Activated naive CD8-positive, alpha-beta T cell treated with anti-CD3 and anti-CD28 coated beads, Interleukin-2, amount 50 U/mL, for 24 hours (primary cell): ENCODE data around the gene MYBPHL.

Experiments used
- ATAC-seq: fragments of 150-1000 bp; cut with Tn5 transposase; one replicate; pipeline ENCODE4 v1.10.0; 2021
- DNase-seq: peaks from one replicate; pipeline ENCODE4 v3.0.0; 2021
- H3K27ac Mint-ChIP-seq: one replicate; pipeline ENCODE4 v1.8.0; 2021; ENCODE audit warnings: mild to moderate bottlenecking, mixed read lengths
- H3K27me3 Mint-ChIP-seq: one replicate; pipeline ENCODE4 v1.8.0; 2021; ENCODE audit warnings: mixed read lengths
- H3K36me3 Mint-ChIP-seq: one replicate; pipeline ENCODE4 v1.8.0; 2021; ENCODE audit warnings: low read depth, mixed read lengths
- H3K4me1 Mint-ChIP-seq: one replicate; pipeline ENCODE4 v1.8.0; 2021; ENCODE audit warnings: mixed read lengths
- H3K4me3 Mint-ChIP-seq: one replicate; pipeline ENCODE4 v1.8.0; 2021; ENCODE audit warnings: mild to moderate bottlenecking, moderate library complexity, mixed read lengths
- H3K9me3 Mint-ChIP-seq: one replicate; pipeline ENCODE4 v1.8.0; 2021; ENCODE audit warnings: mixed read lengths

Gene MYBPHL

GRCh38 chr1:109250454-109251276 lies 56.1 kb downstream of the MYBPHL start:
- H3K27me3 Mint-ChIP-seq: peaks cover 2% of the 10 kb centered on the region
- ATAC-seq: no peak
- no peaks in the 10 kb centered on the region for H3K36me3 Mint-ChIP-seq
- peak overlapping the region; percentile 55 for H3K4me3 Mint-ChIP-seq
- DNase-seq: no peak
- no peak overlapping the region for H3K27ac Mint-ChIP-seq
- no peaks in the 10 kb centered on the region for H3K9me3 Mint-ChIP-seq
- peaks cover 5% of the 10 kb centered on the region for H3K4me1 Mint-ChIP-seq

- Mint-ChIP-seq H3K36me3 (no peaks in the 10 kb centered on the region), H3K27ac (no peak overlapping the region), H3K4me3 (peak overlapping the region; percentile 55), H3K27me3 (peaks cover 2% of the 10 kb centered on the region), H3K4me1 (peaks cover 5% of the 10 kb centered on the region), H3K9me3 (no peaks in the 10 kb centered on the region)
- ATAC-seq: peak; percentile 20
- DNase-seq: no peak
Observed at GRCh38 chr1:109249654-109250401, 57.0 kb downstream of the MYBPHL start.

- Mint-ChIP-seq H3K9me3 (no peaks in the 10 kb centered on the region), H3K27me3 (peaks cover 2% of the 10 kb centered on the region), H3K4me1 (peaks cover 5% of the 10 kb centered on the region), H3K4me3 (peak within 1 kb of the TSS; percentile 66), H3K27ac (no peak within 1 kb of the TSS), H3K36me3 (no peaks in the 10 kb centered on the region)
- peak; percentile 58 for DNase-seq
- ATAC-seq: peak; percentile 72
Observed at GRCh38 chr1:109248797-109249629, 57.8 kb downstream of the MYBPHL start, which contains the start of gene CELSR2. Gene CELSR2 (plus strand): TSS chr1:109249539. CDS start chr1:109250080, 541 bp downstream.

- ATAC-seq (no peak), DNase-seq (no peak)
- Mint-ChIP-seq H3K4me1 (peaks cover 5% of the 10 kb centered on the region), H3K36me3 (no peaks in the 10 kb centered on the region), H3K9me3 (no peaks in the 10 kb centered on the region), H3K4me3 (no peak overlapping the region), H3K27me3 (peaks cover 2% of the 10 kb centered on the region), H3K27ac (no peak overlapping the region)
Observed at GRCh38 chr1:109248444-109248796, 58.4 kb downstream of the MYBPHL start.

GRCh38 chr1:109247401-109248365 lies 59.1 kb downstream of the MYBPHL start:
- Mint-ChIP-seq H3K27ac (no peak overlapping the region), H3K4me3 (no peak overlapping the region), H3K4me1 (peaks cover 5% of the 10 kb centered on the region), H3K36me3 (no peaks in the 10 kb centered on the region), H3K27me3 (peaks cover 7% of the 10 kb centered on the region), H3K9me3 (no peaks in the 10 kb centered on the region)
- ATAC-seq: no peak
- no peak for DNase-seq

- H3K27ac Mint-ChIP-seq: no peak overlapping the region
- ATAC-seq: no peak
- no peak overlapping the region for H3K4me3 Mint-ChIP-seq
- H3K36me3 Mint-ChIP-seq: no peaks in the 10 kb centered on the region
- H3K27me3 Mint-ChIP-seq: peaks cover 13% of the 10 kb centered on the region
- no peak for DNase-seq
- H3K9me3 Mint-ChIP-seq: no peaks in the 10 kb centered on the region
- peaks cover 12% of the 10 kb centered on the region for H3K4me1 Mint-ChIP-seq
Observed at GRCh38 chr1:109246141-109246551, 60.7 kb downstream of the MYBPHL start.

- ATAC-seq (no peak), DNase-seq (no peak)
- H3K27me3 Mint-ChIP-seq: peaks cover 13% of the 10 kb centered on the region
- H3K4me3 Mint-ChIP-seq: no peak overlapping the region
- H3K4me1 Mint-ChIP-seq: peaks cover 9% of the 10 kb centered on the region
- no peaks in the 10 kb centered on the region for H3K9me3 Mint-ChIP-seq
- no peaks in the 10 kb centered on the region for H3K36me3 Mint-ChIP-seq
- no peak overlapping the region for H3K27ac Mint-ChIP-seq
Observed at GRCh38 chr1:109243860-109244552, 62.8 kb downstream of the MYBPHL start.

GRCh38 chr1:109243221-109243620 lies 63.6 kb downstream of the MYBPHL start:
- Mint-ChIP-seq H3K4me1 (peaks cover 7% of the 10 kb centered on the region), H3K9me3 (no peaks in the 10 kb centered on the region), H3K36me3 (no peaks in the 10 kb centered on the region), H3K4me3 (no peak overlapping the region), H3K27ac (no peak overlapping the region), H3K27me3 (peaks cover 13% of the 10 kb centered on the region)
- no peak for DNase-seq
- no peak for ATAC-seq

- peaks cover 13% of the 10 kb centered on the region for H3K27me3 Mint-ChIP-seq
Observed at GRCh38 chr1:109242387-109242786, 64.4 kb downstream of the MYBPHL start.

More at GRCh38 chr1:109242387-109242786, 64.4 kb downstream of the MYBPHL start:
- Mint-ChIP-seq H3K27ac (no peak overlapping the region), H3K36me3 (peaks cover 2% of the 10 kb centered on the region), H3K4me1 (peaks cover 7% of the 10 kb centered on the region), H3K9me3 (no peaks in the 10 kb centered on the region), H3K4me3 (no peak overlapping the region)
- ATAC-seq (no peak), DNase-seq (no peak)
